ENCODE results near the gene GCLM. TPM values are rescaled to one million over a fixed set of nuclear protein-coding genes. Genes with fewer than 3 reads are reported as not detected.

The GCLM gene
- total and polyA plus RNA-seq, 9 of the 15 experiments (the other 6 are each of a cell fraction or from before 2014, with no cell fraction given): 9.3 to 71.6 (median 24.5) TPM

- TF ChIP-seq NR1H2 (CRISPR knock-in tag; IDR thresholded peaks at IDR 0.05) (no peak), ZNF239 (CRISPR knock-in tag; IDR thresholded peaks at IDR 0.05) (no peak), TFAM (CRISPR knock-in tag; conservative IDR thresholded peaks at IDR 0.05) (no peak), GABPA (tag; conservative IDR thresholded peaks at IDR 0.05; ENCODE audit: low read depth) (no peak; the same call in 1 of the 2 replicates), SUPT5H (IDR thresholded peaks at IDR 0.05) (peak; percentile 50; the same call in 1 of the 2 replicates), POLR2AphosphoS2 (IDR thresholded peaks at IDR 0.05; ENCODE audit: low read length) (no peak), MED1 (CRISPR knock-in tag; IDR thresholded peaks at IDR 0.05; ENCODE audit: borderline replicate concordance) (no peak; the same call in 1 of the 2 replicates), L3MBTL2 (IDR thresholded peaks at IDR 0.05) (peak; percentile 74), ZNF76 (CRISPR knock-in tag; IDR thresholded peaks at IDR 0.05; ENCODE audit: borderline replicate concordance) (no peak), ZNF699 (CRISPR knock-in tag; IDR thresholded peaks at IDR 0.05; ENCODE audit: insufficient replicate concordance) (no peak), RBM34 (IDR thresholded peaks at IDR 0.05; ENCODE audit: borderline replicate concordance, insufficient read depth, low read length) (no peak), EZH2 (IDR thresholded peaks at IDR 0.05; ENCODE audit: borderline replicate concordance, low read depth, low read length) (no peak), RFX1 (IDR thresholded peaks at IDR 0.05) (no peak), KLF1 (tag; IDR thresholded peaks at IDR 0.05) (peak; percentile 81; the same call in 1 of the 2 replicates), ZBTB1 (CRISPR knock-in tag; IDR thresholded peaks at IDR 0.05; ENCODE audit: borderline replicate concordance, low read depth) (peak; percentile 100), SMARCC2 (IDR thresholded peaks at IDR 0.05; ENCODE audit: low read depth) (peak; percentile 54; the same call in 1 of the 2 replicates), CTBP1 (IDR thresholded peaks at IDR 0.05; ENCODE audit: borderline replicate concordance) (peak; percentile 99), CBX3 (IDR thresholded peaks at IDR 0.05; ENCODE audit: borderline replicate concordance in 1 of 2, low read length in 2 of 2) (peak in 1 of 2 experiments; percentile 42; a peak in 1 of 3 replicates), PHTF2 (CRISPR knock-in tag; IDR thresholded peaks at IDR 0.05) (no peak), SREBF1 (IDR thresholded peaks at IDR 0.05; ENCODE audit: borderline replicate concordance, low read depth, low read length) (no peak), MTA3 (IDR thresholded peaks at IDR 0.05; ENCODE audit: borderline replicate concordance) (peak; percentile 90), NFRKB (IDR thresholded peaks at IDR 0.05; ENCODE audit: low read depth) (no peak), HMGN3 (IDR thresholded peaks at IDR 0.05; ENCODE audit: borderline replicate concordance, extremely low read depth, insufficient read length, low read depth, low read length) (peak; percentile 97), ATF3 (IDR thresholded peaks at IDR 0.05) (peak; percentile 64), ATF3 (CRISPR knock-in tag; conservative IDR thresholded peaks at IDR 0.05) (no peak)
These were observed at the start of gene GCLM (continued) for GRCh38 chr1:93909146-93910050.

Measured in K562 (cell line).